OCI-LY3 (cell line): Measurements from ENCODE around the gene MORN2.

Source experiments
- H2AFZ ChIP-seq: fragments of 200-600, 300-600 bp; shearing (Covaris generic); 2 replicates; pipeline ENCODE4 v1.6.0; 2014; ENCODE audit warnings: antibody characterized with exemption, low read depth, low read length
- H3K27ac ChIP-seq: fragments of 200-600, 300-600 bp; sonication (generic); 2 replicates; pipeline ENCODE4 v1.5.1; 2014; ENCODE audit warnings: mild to moderate bottlenecking, low read length, moderate library complexity, mixed read lengths
- H3K27me3 ChIP-seq: fragments of 200-600, 300-600 bp; sonication (generic); 2 replicates; pipeline ENCODE4 v1.6.1; 2014; ENCODE audit warnings: low read depth, low read length, mixed read lengths
- H3K36me3 ChIP-seq: fragments of 200-600, 300-600 bp; sonication (generic); replicated peaks from 2 replicates; pipeline ENCODE3; 2014; ENCODE audit warnings: low read depth, low read length, mixed read lengths
- H3K4me1 ChIP-seq: fragments of 300-600, 200-600 bp; sonication (generic); 2 replicates; pipeline ENCODE4 v1.6.1; 2014; ENCODE audit warnings: low read length, mixed read lengths
- H3K4me2 ChIP-seq: fragments of 200-600, 300-600 bp; sonication (generic); 2 replicates; pipeline ENCODE4 v1.6.1; 2014; ENCODE audit warnings: low read length, mixed read lengths
- H3K4me3 ChIP-seq: fragments of 300-600, 200-600 bp; sonication (generic); 2 replicates; pipeline ENCODE4 v1.5.1; 2014; ENCODE audit warnings: antibody characterized with exemption, mild to moderate bottlenecking, low read length, moderate library complexity
- H3K79me2 ChIP-seq: fragments of 300-600, 200-600 bp; shearing (Covaris generic); 2 replicates; pipeline ENCODE4 v1.6.1; 2014; ENCODE audit warnings: mild to moderate bottlenecking, low read length, mixed read lengths
- H3K9ac ChIP-seq: fragments of 300-600, 200-600 bp; shearing (Covaris generic); 2 replicates; pipeline ENCODE4 v1.6.0; 2014; ENCODE audit warnings: mild to moderate bottlenecking, low read length, moderate library complexity
- H3K9me3 ChIP-seq: fragments of 200-600, 300-600 bp; shearing (Covaris generic); 2 replicates; pipeline ENCODE4 v1.6.1; 2014; ENCODE audit warnings: low read length, mixed read lengths; ENCODE audit not compliant: insufficient read depth
- H4K20me1 ChIP-seq: fragments of 200-600, 300-600 bp; sonication (generic); 2 replicates; pipeline ENCODE4 v1.6.1; 2016; ENCODE audit warnings: low read length, mixed read lengths; ENCODE audit not compliant: insufficient read depth
- EZH2phosphoT487 ChIP-seq: fragments of 200-600 bp; shearing (Covaris generic); IDR thresholded peaks from 2 replicates; pipeline ENCODE4 v1.6.1; 2018; ENCODE audit warnings: antibody characterized with exemption, mixed run types, low read depth
- TF ChIP-seq, protein P1 (sequence below): fragments of 200-600, 300-600 bp; sonication (generic); IDR thresholded peaks from 2 replicates; pipeline ENCODE4 v1.5.1; 2014; ENCODE audit warnings: antibody characterized with exemption, low read length, low read depth

MORN2 gene

DNA sequence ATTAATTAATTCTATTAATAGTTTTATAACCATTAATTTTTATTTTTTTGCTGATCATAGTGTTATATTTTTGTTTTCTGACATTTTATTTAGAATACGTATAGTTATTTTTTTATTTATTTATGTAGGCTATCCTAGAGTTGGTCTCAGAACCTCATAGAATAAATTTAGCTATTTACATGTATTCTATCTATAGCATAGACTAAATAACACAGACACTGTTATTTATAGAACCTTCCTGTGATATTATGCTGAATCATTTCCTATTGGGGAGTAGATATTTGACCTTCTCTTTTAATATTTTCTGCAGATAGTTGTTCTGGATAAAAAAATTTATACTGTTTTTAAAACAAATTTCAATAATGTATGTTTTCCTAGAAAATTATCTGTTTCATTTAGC lies 34.1 kb downstream of the MORN2 start:
- no peak for TF ChIP-seq EZH2phosphoT487
- TF ChIP-seq, protein P1, sequence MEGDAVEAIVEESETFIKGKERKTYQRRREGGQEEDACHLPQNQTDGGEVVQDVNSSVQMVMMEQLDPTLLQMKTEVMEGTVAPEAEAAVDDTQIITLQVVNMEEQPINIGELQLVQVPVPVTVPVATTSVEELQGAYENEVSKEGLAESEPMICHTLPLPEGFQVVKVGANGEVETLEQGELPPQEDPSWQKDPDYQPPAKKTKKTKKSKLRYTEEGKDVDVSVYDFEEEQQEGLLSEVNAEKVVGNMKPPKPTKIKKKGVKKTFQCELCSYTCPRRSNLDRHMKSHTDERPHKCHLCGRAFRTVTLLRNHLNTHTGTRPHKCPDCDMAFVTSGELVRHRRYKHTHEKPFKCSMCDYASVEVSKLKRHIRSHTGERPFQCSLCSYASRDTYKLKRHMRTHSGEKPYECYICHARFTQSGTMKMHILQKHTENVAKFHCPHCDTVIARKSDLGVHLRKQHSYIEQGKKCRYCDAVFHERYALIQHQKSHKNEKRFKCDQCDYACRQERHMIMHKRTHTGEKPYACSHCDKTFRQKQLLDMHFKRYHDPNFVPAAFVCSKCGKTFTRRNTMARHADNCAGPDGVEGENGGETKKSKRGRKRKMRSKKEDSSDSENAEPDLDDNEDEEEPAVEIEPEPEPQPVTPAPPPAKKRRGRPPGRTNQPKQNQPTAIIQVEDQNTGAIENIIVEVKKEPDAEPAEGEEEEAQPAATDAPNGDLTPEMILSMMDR, result no peak
- Histone ChIP-seq H3K9ac (no peak overlapping the region), H4K20me1 (no peaks in the 10 kb centered on the region), H3K4me2 (no peak overlapping the region), H3K79me2 (no peaks in the 10 kb centered on the region), H3K9me3 (no peaks in the 10 kb centered on the region), H3K36me3 (no peaks in the 10 kb centered on the region), H3K27ac (no peak overlapping the region), H3K4me1 (peaks cover 27% of the 10 kb centered on the region), H3K4me3 (no peak overlapping the region), H2AFZ (no peak overlapping the region), H3K27me3 (peaks cover 8% of the 10 kb centered on the region)

GRCh38 chr2:38911191-38911590 lies 35.4 kb downstream of the MORN2 start:
- Histone ChIP-seq H3K9ac (no peak overlapping the region), H3K27ac (no peak overlapping the region), H3K4me3 (no peak overlapping the region), H4K20me1 (no peaks in the 10 kb centered on the region), H3K4me1 (peaks cover 17% of the 10 kb centered on the region), H3K36me3 (no peaks in the 10 kb centered on the region), H3K79me2 (no peaks in the 10 kb centered on the region), H2AFZ (no peak overlapping the region), H3K27me3 (peaks cover 8% of the 10 kb centered on the region), H3K9me3 (no peaks in the 10 kb centered on the region), H3K4me2 (no peak overlapping the region)
- no peak for TF ChIP-seq EZH2phosphoT487
- TF ChIP-seq, protein P1, result no peak

DNA sequence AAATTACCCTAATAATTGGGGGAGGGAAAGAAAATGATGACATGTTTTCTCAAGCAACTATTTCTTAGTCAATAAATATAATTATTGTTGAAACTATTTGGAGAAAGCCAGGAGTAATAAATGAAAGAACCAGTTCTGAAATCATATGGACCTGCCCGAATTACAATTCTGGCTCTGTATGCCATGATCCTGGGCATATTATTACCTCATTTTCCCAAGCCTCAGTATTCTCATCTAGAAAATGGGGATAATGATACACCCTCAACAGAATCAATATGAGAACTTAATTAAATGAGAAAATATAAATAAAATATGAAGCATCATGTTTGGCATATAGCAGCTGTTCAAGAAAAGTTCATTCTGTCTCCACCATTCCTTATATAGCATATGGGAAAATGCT lies 36.8 kb downstream of the MORN2 start:
- no peak overlapping the region for H3K9ac ChIP-seq
- H3K9me3 ChIP-seq, result no peaks in the 10 kb centered on the region
- H3K27ac ChIP-seq, result no peak overlapping the region
- no peak overlapping the region for H3K4me2 ChIP-seq
- peaks cover 14% of the 10 kb centered on the region for H3K4me1 ChIP-seq
- no peak overlapping the region for H2AFZ ChIP-seq
- no peaks in the 10 kb centered on the region for H3K36me3 ChIP-seq
- H3K27me3 ChIP-seq, result no peaks in the 10 kb centered on the region; the same call in 1 of the 2 replicates
- H3K79me2 ChIP-seq, result no peaks in the 10 kb centered on the region
- TF ChIP-seq, protein P1, result no peak
- TF ChIP-seq EZH2phosphoT487, result no peak
- H4K20me1 ChIP-seq, result no peaks in the 10 kb centered on the region
- no peak overlapping the region for H3K4me3 ChIP-seq

- H3K9ac ChIP-seq, result no peak overlapping the region
- H2AFZ ChIP-seq, result no peak overlapping the region
- no peaks in the 10 kb centered on the region; the same call in 1 of the 2 replicates for H3K27me3 ChIP-seq
- H3K27ac ChIP-seq, result no peak overlapping the region
- no peaks in the 10 kb centered on the region for H3K36me3 ChIP-seq
- no peak for TF ChIP-seq EZH2phosphoT487
- TF ChIP-seq, protein P1, result no peak
- H3K4me1 ChIP-seq, result no peaks in the 10 kb centered on the region
- no peaks in the 10 kb centered on the region for H4K20me1 ChIP-seq
- no peak overlapping the region for H3K4me3 ChIP-seq
- H3K79me2 ChIP-seq, result no peaks in the 10 kb centered on the region
- H3K4me2 ChIP-seq, result no peak overlapping the region
- H3K9me3 ChIP-seq, result no peaks in the 10 kb centered on the region
Observed at GRCh38 chr2:38922389-38922788, 46.6 kb downstream of the MORN2 start.
